T47D (cell line): ENCODE data around the gene SOCS1.
"Not testable (repeated sequence)": the region's sequence is repeated elsewhere in the genome, so short reads cannot be mapped to it uniquely, and the experiment has no call there.

Experiments
- DNase-seq, 2 experiments: peaks; one replicate each; pipeline versions ENCODE4 v3.0.0 to v3.0.0-alpha.2; 2011 to 2012; ENCODE audit warnings: low read depth in 1 of 2, low spot score in 1 of 2
- JUND ChIP-seq: IDR thresholded peaks from 2 replicates; pipeline ENCODE4 v1.6.1; 2012; ENCODE audit warnings: low read depth
- in situ Hi-C: cut with HindIII; loops from 2 replicates; pipeline ENCODE4 v1.10.0; 2016; ENCODE audit warnings: low sequenced_read_pairs, low pct_unique_long_range_greater_than_20kb

Gene SOCS1

DNA sequence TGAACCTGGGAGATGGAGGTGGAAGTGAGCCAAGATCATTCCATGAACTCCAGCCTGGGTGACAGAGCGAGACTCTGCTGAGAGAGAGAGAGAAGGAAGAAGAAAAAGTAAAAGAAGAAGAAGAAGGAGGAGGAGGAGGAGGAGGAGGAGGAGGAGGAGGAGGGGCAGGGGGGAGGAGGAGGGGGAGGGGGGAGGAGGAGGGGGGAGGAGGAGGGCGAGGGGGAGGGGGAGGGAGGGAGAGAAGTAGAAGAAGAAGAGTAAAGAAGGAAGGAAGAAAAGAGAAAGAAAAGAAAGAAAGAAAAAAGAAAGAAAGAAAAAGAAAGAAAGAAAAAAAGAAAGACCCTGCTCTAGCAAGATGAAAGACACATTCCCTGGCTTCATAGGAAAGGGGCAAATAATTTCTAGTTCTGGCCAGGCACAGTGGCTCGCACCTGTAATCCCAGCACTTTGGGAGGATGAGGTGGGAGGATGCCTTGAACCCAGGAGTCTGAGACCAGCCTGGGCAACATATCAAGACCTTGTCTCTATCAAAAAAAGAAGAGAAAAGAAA, 23.6 kb downstream of the SOCS1 start:
- no peak for DNase-seq
- in situ Hi-C loops: no loop called here
- TF ChIP-seq JUND: no peak

GRCh38 chr16:11231367-11231970, 24.5 kb downstream of the SOCS1 start:
- TF ChIP-seq JUND: no peak
- in situ Hi-C loops: no loop called here
- DNase-seq: no peak

- no peak for TF ChIP-seq JUND
- peak; percentile 81 to 95 for DNase-seq
- in situ Hi-C loops: no loop called here
These were observed 26.1 kb downstream of the SOCS1 start for GRCh38 chr16:11229906-11230305.

- in situ Hi-C loops: no loop called here
- TF ChIP-seq JUND: no peak
- DNase-seq: peak in 1 of 2 experiments; percentile 61
These were observed 26.6 kb downstream of the SOCS1 start for GRCh38 chr16:11229432-11229831.

GRCh38 chr16:11225677-11226549, 30.1 kb downstream of the SOCS1 start:
- in situ Hi-C loops: no loop called here
- DNase-seq: no peak
- TF ChIP-seq JUND: no peak

DNA sequence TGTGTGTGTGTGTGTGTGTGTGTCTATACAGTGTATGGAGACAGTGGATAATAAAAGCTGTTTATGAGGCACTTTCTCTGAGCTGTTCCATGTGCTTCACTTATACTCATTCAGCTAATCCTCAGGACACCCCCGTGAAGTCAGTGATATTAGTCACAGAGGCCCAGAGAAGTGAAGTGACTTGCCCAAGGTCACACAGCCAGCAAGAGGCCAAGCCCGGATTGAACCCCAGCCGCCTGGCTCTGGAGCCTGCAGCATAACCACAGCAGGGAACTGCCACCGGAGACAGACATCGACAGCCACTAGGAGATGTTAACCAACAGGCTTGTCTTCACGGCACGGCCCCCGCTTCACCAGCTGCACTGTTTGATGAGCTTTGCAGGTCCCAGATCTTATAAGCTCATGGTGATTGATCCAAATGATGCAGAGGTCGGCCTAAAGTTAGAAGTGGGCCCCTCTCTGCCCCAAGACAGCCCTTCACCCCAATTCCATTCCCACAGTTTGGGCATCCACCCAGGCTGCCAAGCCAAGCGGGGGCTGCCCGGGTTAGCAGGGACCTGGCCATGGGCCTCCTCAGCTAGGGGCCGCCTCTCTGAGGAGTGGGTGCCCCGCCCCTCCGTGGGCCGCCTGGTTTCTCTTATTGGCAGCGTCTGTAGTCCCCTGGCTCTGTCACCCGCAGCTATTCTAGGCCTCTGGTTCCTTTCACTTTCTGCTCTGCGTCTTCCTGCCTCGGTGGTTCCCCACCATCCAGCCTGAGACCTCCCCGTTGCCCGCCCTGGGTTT, 30.9 kb downstream of the SOCS1 start:
- DNase-seq: no peak
- TF ChIP-seq JUND: no peak
- in situ Hi-C loops: no loop called here

GRCh38 chr16:11224096-11224893, 31.7 kb downstream of the SOCS1 start:
- no peak for DNase-seq
- no peak for TF ChIP-seq JUND
- in situ Hi-C loops: no loop called here

- DNase-seq, in situ Hi-C loops: not testable (repeated sequence)
These were observed 35.5 kb downstream of the SOCS1 start for GRCh38 chr16:11220507-11220906.

DNA sequence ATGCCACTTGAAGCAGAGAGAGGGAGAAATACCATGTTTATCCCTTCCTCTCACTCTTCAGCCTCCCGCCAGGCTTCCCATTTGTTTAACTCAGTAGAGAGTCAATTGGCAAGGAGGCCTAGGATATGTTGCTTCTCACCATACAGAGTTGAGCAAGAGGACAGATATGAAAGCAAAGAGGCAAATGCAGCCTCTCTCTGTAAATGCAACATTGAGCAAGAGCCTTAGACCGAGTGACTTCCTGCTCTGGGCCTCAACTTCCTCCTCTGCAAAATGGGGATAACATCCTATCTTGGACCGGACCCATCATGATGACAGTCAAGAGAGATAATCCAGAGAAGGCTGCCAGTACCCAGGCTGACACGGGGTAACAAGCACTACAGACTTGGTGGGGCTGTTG, 36.8 kb downstream of the SOCS1 start:
- in situ Hi-C loops: no loop called here
- TF ChIP-seq JUND: no peak
- DNase-seq: no peak

GRCh38 chr16:11218604-11218962, 37.4 kb downstream of the SOCS1 start:
- no peak for DNase-seq
- no peak for TF ChIP-seq JUND
- in situ Hi-C loops: no loop called here

- no peak for DNase-seq
- TF ChIP-seq JUND: no peak
- in situ Hi-C loops: no loop called here
These were observed 38.1 kb downstream of the SOCS1 start for GRCh38 chr16:11217651-11218603.
